CD4-positive, alpha-beta T cell treated with Interleukin-4 for 4 hours (primary cell): ENCODE results near the gene PSMA6.
"Not testable (repeated sequence)": the region's sequence is repeated elsewhere in the genome, so short reads cannot be mapped to it uniquely, and the experiment has no call there.

Source experiments
- DNase-seq: peaks from one replicate; pipeline ENCODE4 v3.0.0-alpha.2; 2020

Gene PSMA6

GRCh38 chr14:35331605-35332516 is 39.7 kb downstream of the PSMA6 start:
- DNase-seq, result no peak

- DNase-seq, result peak; percentile 71
Measured at GRCh38 chr14:35332517-35333263, 40.5 kb downstream of the PSMA6 start.

- DNase-seq, result no peak
Measured at GRCh38 chr14:35333264-35333730, 41.1 kb downstream of the PSMA6 start.

GRCh38 chr14:35333797-35334743 is 41.9 kb downstream of the PSMA6 start:
- DNase-seq, result peak; percentile 48

GRCh38 chr14:35335388-35336092 is 43.4 kb downstream of the PSMA6 start:
- no peak for DNase-seq

GRCh38 chr14:35336171-35336493 is 44.0 kb downstream of the PSMA6 start:
- DNase-seq, result not testable (repeated sequence)

- no peak for DNase-seq
Measured at GRCh38 chr14:35336494-35337268, 44.5 kb downstream of the PSMA6 start.

- DNase-seq, result no peak
Measured at GRCh38 chr14:35337269-35338255, 45.4 kb downstream of the PSMA6 start.

GRCh38 chr14:35338731-35339405 is 46.7 kb downstream of the PSMA6 start:
- no peak for DNase-seq

GRCh38 chr14:35339761-35340406 is 47.7 kb downstream of the PSMA6 start:
- DNase-seq, result no peak

- no peak for DNase-seq
Measured at GRCh38 chr14:35340616-35341453, 48.7 kb downstream of the PSMA6 start.

- no peak for DNase-seq
Measured at GRCh38 chr14:35341454-35341750, 49.2 kb downstream of the PSMA6 start.

GRCh38 chr14:35341751-35342488 is 49.7 kb downstream of the PSMA6 start:
- DNase-seq, result peak; percentile 28

- DNase-seq, result no peak
Measured at GRCh38 chr14:35342489-35343010, 50.4 kb downstream of the PSMA6 start.

GRCh38 chr14:35343702-35344101 is 51.5 kb downstream of the PSMA6 start:
- no peak for DNase-seq

GRCh38 chr14:35344107-35344807 is 52.1 kb downstream of the PSMA6 start:
- no peak for DNase-seq
